ENCODE measurements around the gene SMARCAL1.

SMARCAL1 gene

GRCh38 chr2:216520112-216520511, 107.8 kb downstream of the SMARCAL1 start:
- Mint-ChIP-seq H3K36me3 (peaks cover 18 to 33% of the 10 kb centered on the region in 2 donors), H3K4me3 (no peak overlapping the region), H3K4me1 (no peaks in the 10 kb centered on the region), H3K27me3 (no peaks in the 10 kb centered on the region), H3K9me3 (peaks cover 0 to 5% of the 10 kb centered on the region in 2 donors), H3K27ac (no peak overlapping the region)
- DNase-seq (no peak), ATAC-seq (replicated peaks) (no peak)

- Mint-ChIP-seq H3K4me3 (no peak overlapping the region), H3K4me1 (no peaks in the 10 kb centered on the region), H3K36me3 (peaks cover 18 to 27% of the 10 kb centered on the region in 2 donors), H3K27ac (no peak overlapping the region), H3K27me3 (no peaks in the 10 kb centered on the region), H3K9me3 (peaks cover 0 to 5% of the 10 kb centered on the region in 2 donors)
- DNase-seq (no peak), ATAC-seq (replicated peaks) (no peak)
Measured at GRCh38 chr2:216522892-216523502, 110.7 kb downstream of the SMARCAL1 start.

GRCh38 chr2:216525972-216526371, 113.7 kb downstream of the SMARCAL1 start:
- no peaks in the 10 kb centered on the region for H3K27me3 Mint-ChIP-seq
- no peak for DNase-seq

GRCh38 chr2:216526939-216527338, 114.7 kb downstream of the SMARCAL1 start:
- H3K9me3 Mint-ChIP-seq, result peaks cover 0 to 5% of the 10 kb centered on the region in 2 donors
- ATAC-seq (replicated peaks), result no peak
- DNase-seq, result no peak
- H3K27me3 Mint-ChIP-seq, result peaks cover 0 to 4% of the 10 kb centered on the region in 2 donors
- no peak overlapping the region for H3K27ac Mint-ChIP-seq
- no peaks in the 10 kb centered on the region for H3K4me1 Mint-ChIP-seq
- peaks cover 5 to 11% of the 10 kb centered on the region in 2 donors for H3K36me3 Mint-ChIP-seq
- H3K4me3 Mint-ChIP-seq, result no peak overlapping the region

More at GRCh38 chr2:216525972-216526371, 113.7 kb downstream of the SMARCAL1 start:
- Mint-ChIP-seq H3K9me3 (peaks cover 0 to 5% of the 10 kb centered on the region in 2 donors), H3K27ac (no peak overlapping the region), H3K4me1 (no peaks in the 10 kb centered on the region), H3K36me3 (peaks cover 7 to 13% of the 10 kb centered on the region in 2 donors), H3K4me3 (no peak overlapping the region)
- ATAC-seq (replicated peaks), result no peak

- Mint-ChIP-seq H3K4me3 (no peak overlapping the region), H3K9me3 (peaks cover 0 to 5% of the 10 kb centered on the region in 2 donors), H3K4me1 (no peaks in the 10 kb centered on the region), H3K36me3 (peaks cover 5 to 6% of the 10 kb centered on the region in 2 donors), H3K27ac (no peak overlapping the region), H3K27me3 (peaks cover 0 to 9% of the 10 kb centered on the region in 2 donors)
- DNase-seq (no peak), ATAC-seq (replicated peaks) (no peak)
Measured at GRCh38 chr2:216527600-216527999, 115.3 kb downstream of the SMARCAL1 start.

GRCh38 chr2:216532562-216532961, 120.3 kb downstream of the SMARCAL1 start:
- H3K4me3 Mint-ChIP-seq, result no peak overlapping the region
- peaks cover 8 to 9% of the 10 kb centered on the region in 2 donors for H3K27me3 Mint-ChIP-seq
- no peaks in the 10 kb centered on the region for H3K9me3 Mint-ChIP-seq
- no peaks in the 10 kb centered on the region for H3K36me3 Mint-ChIP-seq
- no peak for DNase-seq
- H3K27ac Mint-ChIP-seq, result no peak overlapping the region
- ATAC-seq (replicated peaks), result no peak
- no peaks in the 10 kb centered on the region for H3K4me1 Mint-ChIP-seq

All from stimulated activated naive B cell treated with anti-CD40 and anti-IgM and Interleukin-4, amounts not matched to agents 10 μg/mL and 1 μg/mL and 100 μg/mL, for 72 hours (primary cell).